SKM-1 (cell line): ENCODE data around the gene CHST7.

Source experiments
- DNase-seq: peaks from one replicate; lab custom pipeline; 2025; ENCODE audit not compliant: unreplicated experiment; lab: John Stamatoyannopoulos, UW

CHST7 gene

DNA sequence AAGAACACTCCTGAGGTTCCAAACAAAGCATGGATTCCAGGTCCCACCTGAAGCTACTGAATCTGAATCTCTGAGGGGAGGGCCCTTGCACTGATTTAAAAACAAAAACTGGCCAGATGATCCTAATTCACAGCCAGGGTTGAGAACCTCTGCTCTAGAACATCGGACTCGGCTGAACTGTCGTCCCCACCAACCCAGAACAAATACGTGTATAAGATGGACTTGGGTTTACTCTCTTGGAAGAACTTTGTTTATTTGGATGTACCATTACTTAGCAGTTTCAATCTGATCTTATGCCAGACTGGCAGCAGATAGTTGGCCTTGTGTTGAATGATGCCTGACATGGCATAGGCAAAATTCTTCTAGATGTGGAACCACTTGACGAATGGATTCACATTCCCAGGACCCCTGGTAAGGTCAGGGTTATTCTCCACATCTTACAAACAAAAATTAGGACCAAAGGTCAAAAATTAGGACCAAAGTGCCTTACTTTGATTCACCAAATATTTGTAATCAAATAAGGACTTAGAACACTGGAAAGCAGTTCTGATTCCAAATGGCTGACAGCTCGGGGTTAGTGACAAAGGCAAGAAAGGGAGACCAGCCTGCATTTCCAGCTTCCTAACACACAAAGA lies 29.0 kb downstream of the CHST7 start:
- no peak for DNase-seq

GRCh38 chrX:46607916-46608315 lies 34.4 kb downstream of the CHST7 start:
- DNase-seq = no peak

DNA sequence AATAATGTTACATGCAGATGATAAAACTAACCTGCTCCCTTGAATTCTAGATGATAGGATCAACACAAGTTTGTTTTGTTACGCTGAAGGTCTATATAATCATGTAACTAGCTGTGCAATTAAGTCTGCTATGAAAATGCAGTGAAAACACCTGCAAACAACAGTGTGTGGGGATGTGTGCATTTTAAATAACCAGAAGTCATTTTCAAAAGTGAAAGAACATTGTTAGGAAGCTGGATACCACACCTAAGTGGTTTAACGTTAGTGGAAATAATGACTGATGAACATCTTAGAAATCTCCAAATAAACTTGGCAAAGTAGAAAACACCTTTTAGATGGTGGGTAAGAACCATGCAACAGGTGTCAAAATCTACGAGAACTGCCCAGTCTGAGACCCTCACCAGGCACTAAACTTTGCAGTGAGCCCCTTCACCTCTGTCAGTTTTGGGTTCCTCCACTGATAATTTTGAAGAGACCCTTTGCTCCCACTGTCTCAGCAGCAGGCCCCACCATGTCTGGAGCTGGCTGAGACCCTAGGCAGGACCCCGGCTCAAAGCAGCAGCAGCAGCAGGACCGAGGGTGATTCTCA lies 36.6 kb downstream of the CHST7 start:
- DNase-seq = no peak

- DNase-seq = no peak
Observed at GRCh38 chrX:46611658-46612362, 38.2 kb downstream of the CHST7 start.

DNA sequence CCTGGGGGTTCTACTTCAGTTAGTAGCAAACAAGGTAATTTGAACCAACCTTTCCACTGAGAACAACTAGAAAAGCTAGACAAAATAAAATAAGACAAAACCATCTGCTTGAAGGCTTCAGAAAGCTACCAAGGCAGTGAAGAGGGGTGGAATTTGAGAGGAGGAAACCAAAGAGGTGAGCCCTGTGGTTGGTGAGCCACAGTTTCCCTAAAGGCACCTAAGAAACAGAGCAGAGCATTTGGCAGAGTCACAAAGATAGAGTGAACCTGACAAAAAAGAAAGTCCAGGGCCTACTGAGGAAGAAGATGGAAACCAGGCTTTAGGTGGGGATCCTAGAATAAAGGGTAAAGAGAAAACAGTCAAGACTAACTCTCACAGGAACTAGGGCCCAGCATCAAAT lies 44.3 kb downstream of the CHST7 start:
- DNase-seq = no peak

GRCh38 chrX:46618947-46619346 lies 45.4 kb downstream of the CHST7 start:
- DNase-seq = no peak

- DNase-seq = no peak
Observed at GRCh38 chrX:46620505-46620904, 46.9 kb downstream of the CHST7 start.

DNA sequence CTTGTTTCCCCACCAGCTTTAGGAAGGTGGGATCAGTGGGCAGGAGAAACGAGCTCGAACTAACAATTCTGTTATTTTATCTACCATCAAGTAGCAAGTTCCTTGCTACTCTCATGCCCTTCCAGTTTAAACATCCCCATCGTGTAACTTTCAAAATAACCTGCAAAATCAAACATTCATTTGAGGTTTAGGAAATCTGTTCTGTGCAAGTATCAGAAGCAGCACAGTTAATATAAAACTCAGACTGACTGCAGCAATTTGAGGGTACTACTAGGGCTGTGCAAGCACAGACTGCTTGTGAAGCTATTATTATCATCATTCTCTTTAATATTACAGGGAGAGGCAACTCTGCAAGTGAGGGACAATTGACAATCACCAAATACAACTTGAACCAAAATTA lies 48.0 kb downstream of the CHST7 start:
- DNase-seq = no peak

GRCh38 chrX:46624090-46624786 lies 50.7 kb downstream of the CHST7 start:
- DNase-seq = no peak

- DNase-seq = peak; percentile 75
Observed at GRCh38 chrX:46626566-46626965, 53.0 kb downstream of the CHST7 start.

DNA sequence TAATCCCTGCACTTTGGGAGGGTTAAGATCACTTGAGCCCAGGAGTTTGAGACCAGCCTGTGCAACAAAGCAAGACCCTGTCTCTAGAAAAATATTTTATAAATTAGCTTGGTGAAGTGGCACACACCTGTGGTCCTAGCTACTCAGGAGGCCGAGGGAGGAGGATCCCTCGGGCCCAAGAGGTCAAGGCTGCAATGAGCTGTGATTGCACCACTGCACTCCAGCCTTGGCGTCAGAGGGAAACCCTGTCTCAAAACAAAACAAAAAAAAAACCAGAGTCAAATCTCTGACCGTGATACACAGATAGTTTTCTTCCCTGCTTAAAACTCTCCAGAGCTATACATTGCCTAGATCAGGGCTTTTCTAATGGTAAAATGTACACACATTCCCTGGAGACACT lies 53.5 kb downstream of the CHST7 start:
- no peak for DNase-seq

GRCh38 chrX:46627711-46628419 lies 54.3 kb downstream of the CHST7 start:
- no peak for DNase-seq

DNA sequence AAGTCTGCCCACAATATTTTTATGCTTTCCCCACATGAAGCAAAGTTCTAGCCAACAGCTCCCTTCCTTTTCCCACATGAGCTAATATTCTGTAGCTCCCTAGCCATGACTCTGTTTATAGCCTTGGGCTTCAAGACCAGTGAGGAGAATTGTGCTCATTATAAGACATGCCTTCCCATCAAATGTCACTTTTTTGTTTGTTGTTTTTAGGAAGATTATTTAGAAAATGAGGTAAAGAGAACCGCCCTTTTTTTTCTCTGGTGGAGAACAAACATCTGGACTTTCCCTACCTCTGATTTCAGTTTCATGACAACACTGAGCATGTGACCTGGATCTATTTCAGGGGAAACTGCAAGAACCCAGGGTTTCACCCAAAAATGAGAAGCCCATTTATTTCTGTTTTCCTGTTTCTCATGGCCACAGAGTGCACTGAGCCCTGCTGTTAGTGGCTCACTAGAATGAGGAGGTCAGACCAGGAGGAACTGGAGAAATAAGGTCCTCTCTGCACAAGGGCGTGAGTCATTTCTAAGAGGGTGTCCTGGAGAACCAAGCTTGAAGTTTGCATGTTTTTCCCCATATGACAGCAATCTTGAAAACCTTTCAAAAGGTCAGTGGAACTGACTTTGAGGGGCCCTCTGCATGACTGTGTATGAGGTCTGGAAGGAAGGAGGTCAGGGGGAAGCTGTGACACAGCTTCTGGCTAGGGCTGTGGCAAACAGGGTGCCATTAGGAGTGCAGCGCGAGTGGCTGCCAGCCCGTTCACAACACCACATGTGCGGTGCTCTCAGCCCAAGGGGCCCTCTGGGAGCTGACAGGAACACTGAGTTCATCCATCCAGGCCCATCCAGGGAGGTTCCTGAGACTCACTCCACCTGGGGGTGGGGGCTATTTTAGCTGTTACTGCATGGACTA lies 55.2 kb downstream of the CHST7 start:
- DNase-seq = peak; percentile 44

DNA sequence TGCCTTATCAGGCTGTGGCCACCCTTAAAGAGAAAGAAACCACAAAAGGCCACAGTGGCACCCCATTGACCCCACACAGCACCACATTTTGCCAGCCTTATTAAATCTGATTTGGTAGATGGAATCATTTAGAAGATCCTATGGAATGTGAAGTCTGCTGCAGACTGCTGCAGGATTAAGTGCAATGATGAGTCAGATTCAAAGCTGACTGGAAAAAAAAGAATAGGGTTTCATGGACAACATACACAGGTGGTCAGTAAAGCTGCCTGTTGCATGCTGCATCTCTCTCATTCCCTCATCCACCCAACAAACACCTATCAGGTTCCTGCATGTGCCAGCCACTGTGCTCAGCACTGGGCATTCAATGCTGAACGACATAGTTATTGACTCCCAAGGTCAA lies 56.6 kb downstream of the CHST7 start:
- DNase-seq = no peak

- no peak for DNase-seq
Observed at GRCh38 chrX:46634577-46634976, 61.0 kb downstream of the CHST7 start.

DNA sequence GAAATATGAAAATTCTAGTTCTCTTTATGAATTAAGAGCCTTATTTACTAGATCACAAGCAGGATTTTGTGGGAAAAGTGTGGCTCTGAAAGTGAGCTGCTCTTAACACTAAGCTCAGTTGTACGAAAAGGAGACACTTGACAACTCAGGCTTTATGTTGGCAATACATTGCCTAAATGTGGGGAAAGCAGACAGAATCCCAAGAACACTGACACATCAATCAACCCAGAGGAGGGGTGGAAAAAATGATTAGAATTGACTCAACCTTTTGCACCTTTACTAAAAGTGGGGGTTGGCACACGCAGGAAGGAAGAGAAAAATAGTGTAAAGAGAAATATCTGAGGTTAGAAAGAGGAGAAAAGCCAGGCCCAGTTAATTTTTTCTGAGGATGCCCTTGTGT lies 61.6 kb downstream of the CHST7 start:
- no peak for DNase-seq

GRCh38 chrX:46636223-46636622 lies 62.7 kb downstream of the CHST7 start:
- no peak for DNase-seq

- no peak for DNase-seq
Observed at GRCh38 chrX:46637938-46638337, 64.4 kb downstream of the CHST7 start.

GRCh38 chrX:46642145-46642544 lies 68.6 kb downstream of the CHST7 start:
- no peak for DNase-seq

GRCh38 chrX:46643636-46644035 lies 70.1 kb downstream of the CHST7 start:
- no peak for DNase-seq
